ENCODE results near the gene NFYA.

GRCh38 chr6:41103847-41104246, 31.1 kb downstream of the NFYA start:
- TF ChIP-seq, protein P1, sequence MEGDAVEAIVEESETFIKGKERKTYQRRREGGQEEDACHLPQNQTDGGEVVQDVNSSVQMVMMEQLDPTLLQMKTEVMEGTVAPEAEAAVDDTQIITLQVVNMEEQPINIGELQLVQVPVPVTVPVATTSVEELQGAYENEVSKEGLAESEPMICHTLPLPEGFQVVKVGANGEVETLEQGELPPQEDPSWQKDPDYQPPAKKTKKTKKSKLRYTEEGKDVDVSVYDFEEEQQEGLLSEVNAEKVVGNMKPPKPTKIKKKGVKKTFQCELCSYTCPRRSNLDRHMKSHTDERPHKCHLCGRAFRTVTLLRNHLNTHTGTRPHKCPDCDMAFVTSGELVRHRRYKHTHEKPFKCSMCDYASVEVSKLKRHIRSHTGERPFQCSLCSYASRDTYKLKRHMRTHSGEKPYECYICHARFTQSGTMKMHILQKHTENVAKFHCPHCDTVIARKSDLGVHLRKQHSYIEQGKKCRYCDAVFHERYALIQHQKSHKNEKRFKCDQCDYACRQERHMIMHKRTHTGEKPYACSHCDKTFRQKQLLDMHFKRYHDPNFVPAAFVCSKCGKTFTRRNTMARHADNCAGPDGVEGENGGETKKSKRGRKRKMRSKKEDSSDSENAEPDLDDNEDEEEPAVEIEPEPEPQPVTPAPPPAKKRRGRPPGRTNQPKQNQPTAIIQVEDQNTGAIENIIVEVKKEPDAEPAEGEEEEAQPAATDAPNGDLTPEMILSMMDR (IDR thresholded peaks at IDR 0.05; ENCODE audit: insufficient read depth, low read depth, low read length), result no peak
- no peak for TF ChIP-seq EZH2 (IDR thresholded peaks at IDR 0.05; ENCODE audit: insufficient read depth, low read length)

All from astrocyte (in vitro differentiated cells and primary cell).